ENCODE measurements around the gene SLC6A11. TPM values are rescaled to one million over a fixed set of nuclear protein-coding genes. Genes with fewer than 3 reads are reported as not detected.

The SLC6A11 gene
- total RNA-seq, 4 donors from 2014 or later, result not detected

GRCh38 chr3:10976770-10977169, 160.7 kb downstream of the SLC6A11 start:
- Histone ChIP-seq H3K27ac (no peak overlapping the region), H3K9me3 (no peaks in the 10 kb centered on the region), H3K36me3 (no peaks in the 10 kb centered on the region), H3K27me3 (peaks cover 3% of the 10 kb centered on the region), H3K4me3 (replicated peaks in 1 of 3) (no peak overlapping the region), H3K4me1 (no peaks in the 10 kb centered on the region)
- WGBS, 2 donors, result 96% methylated on average over 1 of the region's 1 CpG
- intact Hi-C loops (cut with DNase I), result no loop called here
- TF ChIP-seq POLR2A (IDR thresholded peaks at IDR 0.05) (no peak), CTCF (IDR thresholded peaks at IDR 0.05) (no peak)
- DNase-seq, result no peak

- Histone ChIP-seq H3K27me3 (no peaks in the 10 kb centered on the region), H3K27ac (no peak overlapping the region), H3K9me3 (no peaks in the 10 kb centered on the region), H3K4me1 (peaks cover 9 to 10% of the 10 kb centered on the region in 2 donors), H3K36me3 (no peaks in the 10 kb centered on the region), H3K4me3 (replicated peaks in 1 of 3) (no peak overlapping the region)
- 40 to 42% methylated on average over 10 of the region's 10 CpGs for WGBS, 2 donors
- DNase-seq, result no peak
- intact Hi-C loops (cut with DNase I), result no loop called here
- no peak for TF ChIP-seq CTCF (IDR thresholded peaks at IDR 0.05)
- no peak for TF ChIP-seq POLR2A (IDR thresholded peaks at IDR 0.05)
These were observed 162.0 kb downstream of the SLC6A11 start for GRCh38 chr3:10977892-10978510.

GRCh38 chr3:10978956-10979355, 162.9 kb downstream of the SLC6A11 start:
- H3K36me3 ChIP-seq, result no peaks in the 10 kb centered on the region
- DNase-seq, result no peak
- no peaks in the 10 kb centered on the region for H3K9me3 ChIP-seq
- no peaks in the 10 kb centered on the region for H3K27me3 ChIP-seq
- intact Hi-C loops (cut with DNase I), result no loop called here
- TF ChIP-seq POLR2A (IDR thresholded peaks at IDR 0.05) (no peak), CTCF (IDR thresholded peaks at IDR 0.05) (no peak)
- peaks cover 12 to 18% of the 10 kb centered on the region in 2 donors for H3K4me1 ChIP-seq
- WGBS, 2 donors, result 93 to 95% methylated on average over 7 of the region's 7 CpGs
- no peak overlapping the region for H3K4me3 ChIP-seq (replicated peaks in 1 of 3)
- no peak overlapping the region for H3K27ac ChIP-seq

- H3K9me3 ChIP-seq, result no peaks in the 10 kb centered on the region
- H3K36me3 ChIP-seq, result no peaks in the 10 kb centered on the region
- no peak overlapping the region for H3K27ac ChIP-seq
- H3K27me3 ChIP-seq, result no peaks in the 10 kb centered on the region
- H3K4me3 ChIP-seq (replicated peaks in 1 of 3), result no peak overlapping the region
- 65 to 71% methylated on average over 7 of the region's 7 CpGs for WGBS, 2 donors
- DNase-seq, result no peak
- intact Hi-C loops (cut with DNase I), result no loop called here
- no peak for TF ChIP-seq POLR2A (IDR thresholded peaks at IDR 0.05)
- peaks cover 18 to 23% of the 10 kb centered on the region in 2 donors for H3K4me1 ChIP-seq
These were observed 164.3 kb downstream of the SLC6A11 start for GRCh38 chr3:10980312-10980711.

GRCh38 chr3:10981031-10981430, 165.0 kb downstream of the SLC6A11 start:
- no peaks in the 10 kb centered on the region for H3K9me3 ChIP-seq
- H3K4me3 ChIP-seq (replicated peaks in 1 of 3), result no peak overlapping the region
- no peaks in the 10 kb centered on the region for H3K27me3 ChIP-seq
- H3K27ac ChIP-seq, result no peak overlapping the region
- DNase-seq, result no peak
- 73 to 80% methylated on average over 3 of the region's 3 CpGs for WGBS, 2 donors
- H3K4me1 ChIP-seq, result peaks cover 18 to 26% of the 10 kb centered on the region in 2 donors
- no peaks in the 10 kb centered on the region for H3K36me3 ChIP-seq
- TF ChIP-seq CTCF (IDR thresholded peaks at IDR 0.05) (no peak), POLR2A (IDR thresholded peaks at IDR 0.05) (no peak)
- intact Hi-C loops (cut with DNase I), result no loop called here
